Astrocyte of the cerebellum (primary cell): ENCODE data around the gene STIM2.
A peak's percentile ranks its signal among the peaks of the same experiment; 100 is the strongest.

Source experiments
- DNase-seq: peaks from one replicate; pipeline ENCODE4 v3.0.0-alpha.2; 2011; ENCODE audit warnings: low read depth
- H3K4me3 ChIP-seq: 2 replicates; pipeline ENCODE4 v1.5.1; 2011; ENCODE audit warnings: mild to moderate bottlenecking, low read depth, low read length, moderate library complexity
- in situ Hi-C: cut with HindIII; loops from 2 replicates; pipeline ENCODE4 v1.10.0; 2017; ENCODE audit warnings: low sequenced_read_pairs
- TF ChIP-seq, protein P1 (sequence below): IDR thresholded peaks from 2 replicates; pipeline ENCODE4 v1.5.1; 2012; ENCODE audit warnings: low read length, low read depth, moderate library complexity, mild to moderate bottlenecking; ENCODE audit errors: missing control alignments

STIM2 gene

DNA sequence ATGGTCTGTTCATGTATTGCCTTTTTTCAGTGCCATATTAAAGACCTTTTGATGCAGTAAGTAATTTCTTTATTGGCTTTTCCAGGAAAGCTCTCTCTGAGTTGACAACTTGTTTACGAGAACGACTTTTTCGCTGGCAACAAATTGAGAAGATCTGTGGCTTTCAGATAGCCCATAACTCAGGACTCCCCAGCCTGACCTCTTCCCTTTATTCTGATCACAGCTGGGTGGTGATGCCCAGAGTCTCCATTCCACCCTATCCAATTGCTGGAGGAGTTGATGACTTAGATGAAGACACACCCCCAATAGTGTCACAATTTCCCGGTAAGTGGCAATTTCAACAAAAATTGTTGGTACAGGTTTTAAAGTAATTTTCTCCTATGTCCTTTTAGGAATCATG is 148.0 kb downstream of the STIM2 start:
- TF ChIP-seq, protein P1, sequence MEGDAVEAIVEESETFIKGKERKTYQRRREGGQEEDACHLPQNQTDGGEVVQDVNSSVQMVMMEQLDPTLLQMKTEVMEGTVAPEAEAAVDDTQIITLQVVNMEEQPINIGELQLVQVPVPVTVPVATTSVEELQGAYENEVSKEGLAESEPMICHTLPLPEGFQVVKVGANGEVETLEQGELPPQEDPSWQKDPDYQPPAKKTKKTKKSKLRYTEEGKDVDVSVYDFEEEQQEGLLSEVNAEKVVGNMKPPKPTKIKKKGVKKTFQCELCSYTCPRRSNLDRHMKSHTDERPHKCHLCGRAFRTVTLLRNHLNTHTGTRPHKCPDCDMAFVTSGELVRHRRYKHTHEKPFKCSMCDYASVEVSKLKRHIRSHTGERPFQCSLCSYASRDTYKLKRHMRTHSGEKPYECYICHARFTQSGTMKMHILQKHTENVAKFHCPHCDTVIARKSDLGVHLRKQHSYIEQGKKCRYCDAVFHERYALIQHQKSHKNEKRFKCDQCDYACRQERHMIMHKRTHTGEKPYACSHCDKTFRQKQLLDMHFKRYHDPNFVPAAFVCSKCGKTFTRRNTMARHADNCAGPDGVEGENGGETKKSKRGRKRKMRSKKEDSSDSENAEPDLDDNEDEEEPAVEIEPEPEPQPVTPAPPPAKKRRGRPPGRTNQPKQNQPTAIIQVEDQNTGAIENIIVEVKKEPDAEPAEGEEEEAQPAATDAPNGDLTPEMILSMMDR, result no peak
- in situ Hi-C loops, result loop anchor here (10.0 kb wide), 1 partner anchor 554 kb away; no protein-coding TSS in a partner anchor
- no peak for DNase-seq
- H3K4me3 ChIP-seq, result no peak overlapping the region

DNA sequence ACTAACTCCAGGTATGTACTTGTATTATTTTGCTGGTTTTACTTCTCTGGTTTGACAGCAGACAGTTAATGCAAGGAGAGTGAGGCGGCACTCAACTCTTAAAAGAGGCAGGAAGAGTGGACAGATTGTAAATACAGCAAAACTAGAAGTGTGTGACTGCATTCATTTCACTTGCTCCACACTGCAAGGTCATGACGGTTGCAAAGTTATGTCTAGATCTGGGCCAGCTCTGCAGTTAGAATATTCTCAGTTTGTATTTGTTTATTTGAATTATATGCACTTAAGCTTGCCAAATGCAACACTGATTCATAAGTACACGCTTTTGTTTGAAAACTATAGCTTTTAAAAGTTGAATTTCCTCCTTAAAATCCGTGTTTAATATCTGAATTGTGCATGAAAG is 148.9 kb downstream of the STIM2 start:
- DNase-seq, result peak; percentile 23
- no peak overlapping the region for H3K4me3 ChIP-seq
- TF ChIP-seq, protein P1, result no peak
- in situ Hi-C loops, result loop anchor here (10.0 kb wide), 1 partner anchor 555 kb away; no protein-coding TSS in a partner anchor

DNA sequence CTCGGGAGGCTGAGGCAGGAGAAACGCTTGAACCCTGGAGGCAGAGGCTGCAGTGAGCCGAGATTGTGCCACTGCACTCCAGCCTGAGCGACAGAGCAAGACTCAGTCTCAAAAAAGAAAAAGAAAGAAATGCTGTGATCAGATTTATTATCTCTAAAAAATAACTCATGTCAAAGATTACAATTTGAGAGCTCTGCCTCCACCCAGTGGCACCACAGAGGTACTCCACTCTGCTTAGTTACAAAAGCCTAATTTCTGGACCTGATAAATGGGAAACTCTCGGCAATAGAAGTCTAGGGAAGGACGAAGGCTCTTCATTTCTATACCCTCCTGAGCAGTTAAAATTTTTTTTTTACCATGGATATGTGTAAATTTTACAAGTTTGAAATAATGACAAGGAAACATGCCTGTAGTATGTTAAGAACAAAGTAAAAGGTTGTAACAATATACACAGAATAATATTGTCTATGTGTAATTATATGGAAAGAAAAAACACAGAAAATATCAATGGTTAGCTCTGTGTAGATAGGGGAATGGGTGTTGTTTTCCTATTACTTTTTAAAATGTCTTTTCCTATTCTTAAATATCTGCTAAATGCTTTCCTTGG is 149.8 kb downstream of the STIM2 start:
- no peak overlapping the region for H3K4me3 ChIP-seq
- in situ Hi-C loops, result no loop called here
- TF ChIP-seq, protein P1, result peak; percentile 78
- DNase-seq, result peak; percentile 58

DNA sequence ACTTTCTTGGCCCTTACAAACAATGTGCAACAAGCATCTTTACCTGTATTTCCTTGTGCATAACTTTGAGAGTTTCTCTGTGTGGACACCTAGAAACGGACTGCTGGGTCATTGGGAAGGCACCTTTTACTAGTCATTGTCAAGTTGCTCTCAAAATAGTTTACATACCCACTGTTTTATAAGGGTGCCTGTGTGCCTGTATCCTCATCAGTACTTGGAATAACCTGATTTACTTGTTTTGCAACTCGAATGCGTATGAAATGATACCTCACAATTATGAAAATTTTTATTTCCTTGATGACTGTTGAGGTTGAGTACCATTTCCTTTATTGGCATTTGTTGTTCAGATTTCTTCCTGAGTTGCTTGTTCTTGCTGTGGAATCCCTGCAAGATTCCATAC is 150.8 kb downstream of the STIM2 start:
- TF ChIP-seq, protein P1, result no peak
- DNase-seq, result no peak
- H3K4me3 ChIP-seq, result no peak overlapping the region
- in situ Hi-C loops, result no loop called here

DNA sequence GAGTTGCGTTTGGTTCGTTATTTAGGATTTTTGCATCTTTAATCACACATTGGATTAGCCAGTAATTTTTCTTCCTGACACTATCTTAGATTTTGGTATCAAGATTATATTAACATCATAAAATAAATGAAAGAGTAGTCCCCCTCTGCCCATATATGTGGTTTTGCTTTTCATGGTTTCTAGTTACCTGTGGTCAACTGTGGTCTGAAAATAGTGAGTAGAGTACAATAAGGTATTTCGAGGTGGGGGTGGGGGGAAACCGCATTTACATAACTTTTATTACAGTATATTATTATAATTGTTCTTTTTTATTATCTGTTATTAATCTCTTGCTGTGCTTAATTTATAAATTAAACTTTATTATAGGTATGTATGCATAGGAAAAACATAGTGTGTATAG is 152.4 kb downstream of the STIM2 start:
- H3K4me3 ChIP-seq, result no peak overlapping the region
- in situ Hi-C loops, result no loop called here
- no peak for DNase-seq
- TF ChIP-seq, protein P1, result no peak

DNA sequence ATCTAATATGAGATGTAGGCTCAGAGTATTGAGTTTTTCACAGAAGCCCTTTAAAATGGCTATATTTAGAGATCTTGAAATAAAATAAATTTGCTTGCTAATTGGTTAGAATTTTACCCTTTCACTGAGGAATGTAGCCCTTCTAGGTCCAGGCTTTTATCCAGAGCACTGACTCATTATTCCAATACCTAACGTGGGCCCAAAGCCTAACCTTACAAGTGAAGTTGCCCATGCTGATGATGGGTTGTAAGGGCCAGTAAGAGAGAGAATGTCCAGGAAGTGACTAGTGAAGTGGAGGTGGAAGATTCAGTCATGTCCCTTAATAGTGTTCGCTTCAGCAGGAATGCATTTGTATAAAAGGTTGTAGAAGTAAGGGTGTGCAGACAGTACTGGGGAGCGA is 155.9 kb downstream of the STIM2 start:
- peak; percentile 24 for DNase-seq
- in situ Hi-C loops, result no loop called here
- TF ChIP-seq, protein P1, result no peak
- H3K4me3 ChIP-seq, result no peak overlapping the region

DNA sequence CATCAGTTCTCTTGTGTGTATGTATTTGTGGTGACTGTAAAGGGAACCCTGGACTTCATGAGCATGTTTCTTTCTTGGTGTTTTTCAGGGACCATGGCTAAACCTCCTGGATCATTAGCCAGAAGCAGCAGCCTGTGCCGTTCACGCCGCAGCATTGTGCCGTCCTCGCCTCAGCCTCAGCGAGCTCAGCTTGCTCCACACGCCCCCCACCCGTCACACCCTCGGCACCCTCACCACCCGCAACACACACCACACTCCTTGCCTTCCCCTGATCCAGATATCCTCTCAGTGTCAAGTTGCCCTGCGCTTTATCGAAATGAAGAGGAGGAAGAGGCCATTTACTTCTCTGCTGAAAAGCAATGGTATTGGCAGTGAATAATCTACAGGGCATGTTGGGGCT is 157.0 kb downstream of the STIM2 start:
- no peak overlapping the region for H3K4me3 ChIP-seq
- TF ChIP-seq, protein P1, result no peak
- in situ Hi-C loops, result no loop called here
- no peak for DNase-seq
